ENCODE results near the gene KDM8. TPM values are rescaled to one million over a fixed set of nuclear protein-coding genes. Genes with fewer than 3 reads are reported as not detected.

KDM8 gene
- total RNA-seq, 1 experiment from 2014 or later, result 3.7 TPM

DNA sequence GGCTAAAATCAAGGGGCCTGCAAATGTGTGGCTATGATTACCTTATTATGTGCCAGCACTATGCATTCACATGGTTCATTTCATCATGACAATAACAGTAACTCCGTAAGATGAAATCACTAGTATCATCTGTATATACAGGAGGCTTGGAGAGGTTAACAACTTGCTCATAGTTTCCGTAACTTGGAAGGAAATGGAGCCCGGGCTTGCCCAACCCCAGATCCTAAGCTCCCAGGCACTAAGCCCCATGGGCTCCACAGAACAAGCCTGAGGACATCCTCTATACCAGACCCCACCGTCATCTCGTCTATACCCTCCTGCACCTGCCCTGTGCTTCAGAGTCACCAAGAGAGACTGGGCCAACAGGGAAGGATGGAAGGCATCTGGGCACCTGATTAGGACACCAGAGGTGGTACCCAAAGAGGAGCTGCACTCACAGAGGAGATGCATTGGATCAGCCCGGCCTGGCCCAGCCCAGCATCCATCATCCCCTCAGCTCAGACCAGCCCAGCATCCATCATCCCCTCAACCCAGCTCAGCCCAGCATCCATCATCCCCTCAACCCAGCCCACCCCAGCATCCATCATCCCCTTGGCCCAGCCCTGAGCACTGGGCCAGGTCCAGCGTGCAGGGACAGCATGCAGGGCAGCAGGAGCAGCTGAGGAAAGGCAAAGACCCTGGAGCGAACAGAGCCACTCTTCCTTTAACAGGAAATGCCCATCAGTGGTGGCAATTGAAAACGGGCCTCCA is 36.8 kb downstream of the KDM8 start:
- peaks cover 39% of the 10 kb centered on the region for H3K36me3 Mint-ChIP-seq (ENCODE audit: insufficient read depth, unreplicated experiment)
- intact Hi-C loops (cut with micrococcal nuclease), result no loop called here
- peaks cover 28% of the 10 kb centered on the region for H3K4me1 Mint-ChIP-seq (ENCODE audit: insufficient read depth, unreplicated experiment)
- no peak overlapping the region for H3K4me3 Mint-ChIP-seq (ENCODE audit: unreplicated experiment)
- no peak for DNase-seq (ENCODE audit: unreplicated experiment)
- BruUV-seq (replicated peaks), result no TSS peak
- no peak overlapping the region for H3K27ac Mint-ChIP-seq (ENCODE audit: low read depth, unreplicated experiment)
- ChIA-PET POLR2A (interaction anchor here (0.7 to 0.8 kb wide), 2 partner anchors 78 to 339 kb away, joined by 3 read pairs; no protein-coding TSS in a partner anchor), CTCF (interaction anchor here (1.0 to 11.0 kb wide), 4 partner anchors 10 to 216 kb away, joined by 3 to 248 read pairs (median 6); no protein-coding TSS in a partner anchor)
- TF ChIP-seq CTCF (IDR thresholded peaks at IDR 0.05; ENCODE audit: unreplicated experiment), result no peak
- no peaks in the 10 kb centered on the region for H3K9me3 Mint-ChIP-seq (ENCODE audit: unreplicated experiment)
- no peaks in the 10 kb centered on the region for H3K27me3 Mint-ChIP-seq (ENCODE audit: insufficient read depth, unreplicated experiment)

GRCh38 chr16:27240948-27241531 is 37.7 kb downstream of the KDM8 start:
- CTCF ChIA-PET, result interaction anchor here (0.6 to 11.0 kb wide), 5 partner anchors 11 to 215 kb away, joined by 3 to 248 read pairs (median 6); no protein-coding TSS in a partner anchor
- TF ChIP-seq CTCF (IDR thresholded peaks at IDR 0.05; ENCODE audit: unreplicated experiment), result no peak
- POLR2A ChIA-PET, result interaction anchor here (0.5 to 0.7 kb wide), 2 partner anchors 103 to 338 kb away, joined by 3 to 4 read pairs; no protein-coding TSS in a partner anchor
- H3K27me3 Mint-ChIP-seq (ENCODE audit: insufficient read depth, unreplicated experiment), result no peaks in the 10 kb centered on the region
- no peak overlapping the region for H3K27ac Mint-ChIP-seq (ENCODE audit: low read depth, unreplicated experiment)
- BruUV-seq (replicated peaks), result no TSS peak
- no peaks in the 10 kb centered on the region for H3K9me3 Mint-ChIP-seq (ENCODE audit: unreplicated experiment)
- H3K4me3 Mint-ChIP-seq (ENCODE audit: unreplicated experiment), result no peak overlapping the region
- H3K36me3 Mint-ChIP-seq (ENCODE audit: insufficient read depth, unreplicated experiment), result peaks cover 39% of the 10 kb centered on the region
- peaks cover 21% of the 10 kb centered on the region for H3K4me1 Mint-ChIP-seq (ENCODE audit: insufficient read depth, unreplicated experiment)
- no peak for DNase-seq (ENCODE audit: unreplicated experiment)
- intact Hi-C loops (cut with micrococcal nuclease), result no loop called here

- POLR2A ChIA-PET, result no interaction called here
- CTCF ChIA-PET, result interaction anchor here (0.6 to 1.8 kb wide), 4 partner anchors 12 to 215 kb away, joined by 3 to 6 read pairs (median 5); no protein-coding TSS in a partner anchor
- DNase-seq (ENCODE audit: unreplicated experiment), result no peak
- peaks cover 36% of the 10 kb centered on the region for H3K36me3 Mint-ChIP-seq (ENCODE audit: insufficient read depth, unreplicated experiment)
- H3K9me3 Mint-ChIP-seq (ENCODE audit: unreplicated experiment), result no peaks in the 10 kb centered on the region
- no TSS peak for BruUV-seq (replicated peaks)
- H3K4me3 Mint-ChIP-seq (ENCODE audit: unreplicated experiment), result no peak overlapping the region
- H3K27me3 Mint-ChIP-seq (ENCODE audit: insufficient read depth, unreplicated experiment), result no peaks in the 10 kb centered on the region
- intact Hi-C loops (cut with micrococcal nuclease), result no loop called here
- no peak for TF ChIP-seq CTCF (IDR thresholded peaks at IDR 0.05; ENCODE audit: unreplicated experiment)
- no peak overlapping the region for H3K27ac Mint-ChIP-seq (ENCODE audit: low read depth, unreplicated experiment)
- peaks cover 21% of the 10 kb centered on the region for H3K4me1 Mint-ChIP-seq (ENCODE audit: insufficient read depth, unreplicated experiment)
Observed at GRCh38 chr16:27241658-27242057, 38.3 kb downstream of the KDM8 start.

GRCh38 chr16:27242398-27242797 is 39.1 kb downstream of the KDM8 start:
- no peak for DNase-seq (ENCODE audit: unreplicated experiment)
- H3K9me3 Mint-ChIP-seq (ENCODE audit: unreplicated experiment), result no peaks in the 10 kb centered on the region
- H3K27me3 Mint-ChIP-seq (ENCODE audit: insufficient read depth, unreplicated experiment), result no peaks in the 10 kb centered on the region
- no peak for TF ChIP-seq CTCF (IDR thresholded peaks at IDR 0.05; ENCODE audit: unreplicated experiment)
- intact Hi-C loops (cut with micrococcal nuclease), result no loop called here
- CTCF ChIA-PET, result interaction anchor here (1.1 to 4.9 kb wide), 3 partner anchors 8 to 214 kb away, joined by 3 to 50 read pairs (median 6); no protein-coding TSS in a partner anchor
- peaks cover 21% of the 10 kb centered on the region for H3K4me1 Mint-ChIP-seq (ENCODE audit: insufficient read depth, unreplicated experiment)
- POLR2A ChIA-PET, result no interaction called here
- peaks cover 29% of the 10 kb centered on the region for H3K36me3 Mint-ChIP-seq (ENCODE audit: insufficient read depth, unreplicated experiment)
- no peak overlapping the region for H3K4me3 Mint-ChIP-seq (ENCODE audit: unreplicated experiment)
- no TSS peak for BruUV-seq (replicated peaks)
- no peak overlapping the region for H3K27ac Mint-ChIP-seq (ENCODE audit: low read depth, unreplicated experiment)
